ENCODE measurements around the gene CZIB.

CZIB gene

DNA sequence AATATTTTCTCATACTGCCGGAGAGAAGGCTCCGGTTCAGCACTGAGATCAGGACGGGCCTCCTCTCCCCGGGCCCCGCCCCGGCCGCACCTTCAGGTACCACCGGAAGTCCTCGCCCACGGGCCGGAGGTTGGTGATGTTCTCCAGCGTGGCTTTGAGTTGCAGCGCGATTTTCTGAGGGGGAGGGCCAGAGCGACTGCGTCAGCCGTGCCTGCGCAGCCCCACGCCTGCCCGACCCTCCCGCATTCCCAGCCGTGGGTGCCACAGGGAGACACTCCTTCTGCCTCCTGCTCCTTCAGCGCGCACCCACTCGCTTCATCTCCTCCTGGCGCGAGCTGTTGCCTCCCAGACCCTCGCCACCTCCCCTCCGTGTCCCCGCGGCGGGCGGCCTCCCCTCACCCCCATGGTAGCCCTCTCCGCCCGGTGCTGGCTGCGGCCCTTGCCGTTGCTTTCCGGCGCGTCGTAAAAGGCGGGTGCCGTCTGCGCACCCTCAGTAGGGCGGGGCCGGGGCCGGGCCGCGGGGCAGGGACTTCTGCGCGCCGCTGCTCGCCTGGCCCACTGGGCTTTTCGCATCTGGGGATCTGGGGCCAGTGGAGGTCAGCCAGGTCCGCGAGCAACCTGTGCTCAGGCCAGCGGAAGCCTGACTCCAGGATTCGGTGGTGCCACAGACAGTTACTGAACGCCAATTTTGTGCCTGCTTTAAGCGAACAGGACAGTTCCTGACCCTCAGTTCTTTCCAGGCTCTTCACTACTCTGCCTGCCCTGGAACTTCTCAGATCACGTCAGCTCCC is at the start of gene CZIB:
TSS of gene CZIB (minus strand) at position 464 of the 791 bp plus-strand sequence. CDS start at position 405, 59 bp downstream.
- peak; percentile 95 for DNase-seq

DNA sequence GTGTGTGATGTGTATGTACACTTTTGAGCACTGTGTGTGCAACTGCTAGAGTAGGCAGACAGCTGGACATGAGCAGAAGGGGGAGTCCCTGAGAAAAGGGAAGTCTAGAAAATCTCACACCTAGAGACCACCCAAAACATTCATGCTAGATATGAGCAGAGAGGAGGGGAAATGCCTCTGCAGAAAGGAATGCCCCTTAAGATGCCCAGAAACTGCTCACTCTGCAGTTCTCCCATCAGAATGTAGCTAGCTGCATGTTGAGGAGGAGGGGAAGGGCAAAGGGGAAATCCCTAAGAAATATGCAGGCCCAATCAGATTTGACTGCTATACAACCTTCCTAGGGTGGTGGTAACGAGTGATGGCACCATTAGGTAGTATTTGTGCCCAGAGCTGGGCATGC is 49.7 kb upstream of the CZIB start:
- no peak for DNase-seq

GRCh38 chr1:53267761-53268160 is 47.3 kb upstream of the CZIB start:
- no peak for DNase-seq

DNA sequence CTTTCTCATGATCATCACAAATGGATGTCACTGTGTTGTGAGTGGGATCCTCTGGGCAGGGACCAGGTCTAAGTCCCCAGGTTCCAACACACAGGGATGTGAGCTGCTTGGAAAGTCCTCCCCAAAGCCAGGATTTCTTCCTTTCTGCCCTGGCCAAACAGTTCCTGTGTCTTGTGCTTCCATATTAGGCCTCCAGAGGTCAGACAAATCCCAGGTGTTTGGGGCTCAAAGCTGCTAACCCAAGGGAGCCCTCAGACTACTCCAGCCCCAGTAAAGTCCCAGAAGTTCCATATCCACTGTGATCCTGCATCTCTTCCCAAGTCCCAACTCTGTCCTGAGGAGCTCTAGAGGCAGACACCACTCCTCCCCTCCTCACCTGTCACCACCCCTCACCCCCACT is 45.6 kb upstream of the CZIB start:
- DNase-seq: no peak

GRCh38 chr1:53265581-53265980 is 45.1 kb upstream of the CZIB start:
- no peak for DNase-seq

- DNase-seq: no peak
Measured at GRCh38 chr1:53264048-53264447, 43.6 kb upstream of the CZIB start.

DNA sequence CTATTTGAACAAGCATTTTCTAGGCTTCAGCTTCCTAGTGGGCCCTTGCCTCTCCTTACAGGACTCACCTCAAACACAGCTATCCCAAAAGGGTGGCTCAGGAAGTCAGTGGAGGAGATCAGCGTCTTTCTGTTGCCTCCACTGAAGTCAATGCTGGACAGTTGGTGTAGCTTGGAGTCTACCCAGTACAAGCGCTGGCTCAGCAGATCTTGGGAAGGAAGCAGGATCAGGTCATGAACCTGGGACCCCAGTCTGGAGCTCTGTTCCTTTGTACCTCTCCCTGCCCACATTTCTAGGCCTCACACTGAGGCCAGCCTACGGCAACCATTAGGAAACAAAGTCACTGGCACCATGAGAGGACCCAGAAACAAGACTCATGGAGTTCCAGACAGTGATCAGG is 41.6 kb upstream of the CZIB start:
- DNase-seq: no peak

DNA sequence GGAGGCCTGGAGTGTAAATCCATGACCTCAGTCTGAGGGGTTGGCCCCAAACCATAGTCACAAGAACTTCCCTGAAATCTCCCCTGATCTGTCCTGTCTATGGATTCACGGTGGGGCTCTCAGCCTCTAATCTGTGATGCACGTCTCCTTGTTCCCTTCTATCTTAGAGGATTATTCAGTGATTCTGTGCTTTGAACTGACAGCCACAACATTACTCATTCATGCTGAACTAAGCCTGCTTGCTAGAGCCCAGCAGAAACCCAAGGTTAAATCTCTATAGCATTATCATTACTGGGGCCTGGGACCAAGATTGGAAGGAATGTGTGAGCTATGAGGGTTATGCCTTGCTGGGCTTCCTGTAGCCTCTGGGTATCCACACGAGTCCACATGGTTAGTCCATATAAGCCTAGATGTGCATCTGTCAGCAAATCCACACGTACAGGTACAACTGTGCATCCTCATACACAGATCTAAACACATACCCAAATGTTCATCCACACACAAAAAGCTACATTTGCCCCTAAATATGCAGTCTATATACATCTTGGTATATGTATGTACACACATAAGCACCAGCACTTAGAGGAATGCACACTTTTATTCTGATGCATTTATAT is 40.3 kb upstream of the CZIB start:
- DNase-seq: no peak

DNA sequence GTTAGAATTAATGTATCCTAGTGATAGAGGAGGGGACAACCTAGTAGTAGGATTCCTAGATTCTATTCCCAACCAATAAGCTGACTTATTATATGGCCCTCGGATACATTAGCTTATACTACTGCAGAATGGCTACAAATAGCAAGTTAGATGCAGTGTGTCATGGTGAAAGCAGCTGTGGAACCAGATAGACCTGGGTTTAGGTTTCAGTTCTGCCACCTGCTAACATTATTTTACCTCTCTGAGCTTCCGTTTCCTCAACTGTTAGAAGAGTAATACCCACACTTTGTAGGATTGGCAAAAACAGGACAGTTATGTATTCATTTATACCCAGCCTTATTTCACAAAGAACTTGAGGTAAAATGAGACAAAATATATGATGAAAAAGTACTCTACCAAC is 39.5 kb upstream of the CZIB start:
- DNase-seq: no peak

DNA sequence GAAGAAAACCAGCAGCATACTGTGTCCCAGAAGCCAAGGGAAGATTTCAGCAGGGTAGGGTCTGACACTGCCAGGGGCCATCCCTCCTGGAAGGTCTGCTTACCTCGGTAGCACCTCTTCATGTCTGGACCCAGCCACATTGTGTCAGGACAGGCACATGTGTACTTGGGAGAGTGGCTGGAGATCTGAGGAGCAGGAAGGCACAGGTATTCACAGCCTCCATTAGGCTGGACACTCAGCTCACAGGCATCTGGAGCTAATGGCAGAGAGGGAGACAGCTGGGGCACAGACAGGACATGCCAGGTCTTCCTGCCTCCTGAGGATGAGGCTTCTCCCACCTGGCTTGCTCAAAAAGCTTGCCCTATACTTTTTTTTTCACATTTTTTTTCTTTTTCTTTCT is 37.8 kb upstream of the CZIB start:
- no peak for DNase-seq

GRCh38 chr1:53257454-53258081 is 37.1 kb upstream of the CZIB start:
- no peak for DNase-seq

GRCh38 chr1:53256511-53257453 is 36.3 kb upstream of the CZIB start:
- DNase-seq: no peak

DNA sequence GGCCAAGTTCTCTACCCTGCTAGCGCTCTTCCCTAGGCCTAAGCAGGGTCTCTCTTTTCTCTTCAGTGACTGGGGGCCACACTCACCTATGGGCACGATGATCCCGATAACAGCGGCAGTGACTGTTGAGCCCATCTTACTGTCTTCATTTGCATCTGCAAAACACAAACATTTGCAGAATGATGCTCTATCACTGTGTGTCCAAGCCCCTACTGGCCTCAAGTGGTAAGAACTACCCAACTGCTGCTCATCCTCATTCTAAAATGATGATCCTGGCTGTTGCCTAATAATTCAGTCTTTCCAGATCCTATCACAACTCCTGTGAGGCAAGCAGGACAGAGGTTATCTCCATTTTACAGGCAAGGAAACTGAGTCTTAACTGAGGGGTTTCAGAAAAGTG is 34.6 kb upstream of the CZIB start:
- DNase-seq: no peak

DNA sequence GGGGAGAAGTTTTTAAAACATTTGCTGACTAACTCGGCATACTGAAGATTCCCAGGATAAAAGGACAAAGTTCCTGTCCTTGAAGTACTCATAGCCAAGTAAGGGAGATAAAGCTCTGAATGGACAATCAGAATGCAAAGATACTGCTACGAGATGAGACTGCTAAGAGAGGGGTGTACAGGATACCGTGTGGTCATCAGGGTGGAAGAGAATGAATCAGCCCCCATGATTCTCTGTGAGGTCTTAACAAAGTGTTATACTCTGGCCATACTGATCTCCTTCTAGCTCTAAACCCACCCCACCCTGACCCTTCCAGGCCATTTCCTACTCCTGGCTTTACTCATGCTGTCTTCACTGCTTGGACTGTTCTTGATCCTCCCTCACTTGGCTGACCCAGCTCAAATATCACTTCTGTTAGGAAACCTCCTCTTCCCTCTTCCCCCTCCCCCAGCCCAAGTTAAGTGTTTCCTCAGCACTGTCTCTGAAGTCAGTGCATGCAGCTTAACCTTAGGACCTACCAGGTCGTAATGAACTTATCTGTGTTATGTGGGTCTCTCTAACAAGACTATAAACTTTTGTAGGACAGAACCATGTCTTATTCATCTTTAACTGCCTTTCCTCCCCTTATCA is 33.7 kb upstream of the CZIB start:
- no peak for DNase-seq

DNA sequence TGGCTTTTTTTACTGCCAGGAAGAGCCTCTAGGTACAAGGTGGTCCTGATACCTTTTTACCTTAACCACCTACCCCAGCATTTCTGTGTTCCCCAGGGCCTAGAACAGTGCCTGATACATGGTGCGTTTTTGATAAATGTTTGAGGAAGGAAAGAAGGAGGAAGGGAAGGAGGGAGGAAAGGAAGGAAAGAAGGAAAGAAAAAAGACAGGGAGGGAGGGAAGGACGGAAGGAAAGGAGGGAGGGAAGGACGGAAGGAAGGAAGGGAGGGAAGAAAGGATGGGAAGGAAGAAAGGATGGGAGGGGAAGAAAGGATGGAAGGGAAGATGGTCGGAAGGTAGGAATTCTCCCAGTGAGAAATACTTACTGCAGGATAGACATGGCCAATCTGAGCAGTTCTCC is 29.9 kb upstream of the CZIB start:
- DNase-seq: no peak

- DNase-seq: no peak
Measured at GRCh38 chr1:53249706-53250105, 29.3 kb upstream of the CZIB start.

DNA sequence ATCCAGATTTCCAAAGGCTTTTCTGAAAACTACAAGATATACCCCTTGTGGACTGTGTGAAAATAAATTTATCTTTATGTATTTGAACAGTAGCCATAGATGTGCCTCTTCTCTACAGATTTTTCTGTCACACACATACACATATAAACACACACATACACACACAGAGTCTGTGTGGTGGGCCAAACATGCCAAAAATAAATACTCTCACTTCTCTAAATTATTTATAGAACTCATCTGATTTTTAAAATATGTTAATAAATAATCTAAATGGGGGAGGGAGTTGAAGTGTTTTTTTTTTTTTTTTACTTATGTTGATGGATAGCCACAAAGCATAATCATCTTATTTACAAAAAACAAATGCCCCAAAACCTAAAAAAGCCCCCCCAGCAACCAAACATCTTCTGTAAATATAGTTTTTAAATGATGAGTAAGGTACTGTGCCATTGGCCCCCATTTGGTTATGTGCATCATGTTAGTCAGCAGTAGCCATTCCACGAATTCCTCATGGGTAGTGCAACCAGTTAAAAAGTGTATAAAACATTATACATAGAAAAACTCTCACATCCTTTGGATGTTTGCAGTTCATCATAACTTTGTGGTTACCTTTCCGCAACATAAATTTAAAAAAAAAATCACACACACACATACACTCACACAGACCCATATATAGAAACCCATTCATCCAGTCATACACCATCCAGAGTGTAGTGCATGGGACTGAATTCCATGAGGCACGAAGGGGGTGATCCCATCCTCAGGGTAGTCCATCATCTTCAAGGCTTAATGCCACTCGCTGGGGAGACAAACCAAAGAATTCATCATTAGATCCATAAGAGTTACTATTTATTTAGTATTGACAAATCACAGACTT is 26.1 kb upstream of the CZIB start:
- DNase-seq: no peak

DNA sequence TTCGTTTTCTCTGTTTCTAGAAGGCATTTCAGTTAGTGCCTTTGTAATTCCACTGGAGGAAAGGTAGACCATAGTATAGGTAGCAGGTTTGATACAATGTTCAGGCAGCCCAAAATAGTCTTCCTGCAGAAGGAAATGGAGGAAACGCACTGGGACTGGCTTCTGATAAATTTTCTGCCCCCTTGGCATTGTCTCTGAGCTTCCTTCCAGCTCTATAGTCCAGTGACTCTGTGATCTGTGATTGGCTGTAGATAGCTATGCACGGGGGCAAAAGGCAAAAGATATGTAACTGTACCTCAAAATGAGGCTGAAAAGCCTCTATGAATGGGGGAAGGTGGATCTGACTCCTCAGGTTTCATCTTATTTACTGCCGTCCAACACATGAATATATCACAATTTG is 23.7 kb upstream of the CZIB start:
- DNase-seq: no peak

- DNase-seq: no peak
Measured at GRCh38 chr1:53242381-53242780, 21.9 kb upstream of the CZIB start.

DNA sequence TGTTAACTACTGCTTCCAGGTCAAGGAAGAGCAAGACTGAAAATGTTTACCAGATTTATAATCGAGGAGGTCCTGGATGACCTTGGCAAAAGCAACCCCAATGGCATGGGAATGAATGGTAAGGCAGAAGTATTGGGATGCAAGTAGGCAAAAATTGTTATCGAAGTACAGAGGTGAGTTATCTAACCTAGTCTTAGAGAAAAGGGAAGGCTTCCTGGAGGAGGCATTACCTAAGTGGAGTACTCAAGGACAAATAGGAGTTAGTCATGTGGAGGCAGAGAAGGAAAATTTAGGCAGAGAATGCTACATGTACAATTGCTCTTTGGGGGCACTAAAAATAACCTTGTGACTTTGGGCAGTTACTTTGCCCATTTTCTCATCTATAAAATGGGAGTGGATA is 21.4 kb upstream of the CZIB start:
- DNase-seq: no peak

Data from NCI-H2107 (cell line).